DND-41 (cell line): ENCODE results near the gene MAST4.

Experiments used
- ATAC-seq: fragments of 200-7000 bp; cut with Tn5 transposase; 3 replicates; pipeline ENCODE4 v1.9.1; 2021; ENCODE audit warnings: low read depth; ENCODE audit not compliant: insufficient read depth
- DNase-seq: peaks from one replicate; pipeline ENCODE4 v3.0.0-alpha.2; 2020
- H2AFZ ChIP-seq: 2 replicates; pipeline ENCODE4 v1.6.0; 2012; ENCODE audit warnings: low read depth, low read length
- H3K27ac ChIP-seq: 2 replicates; pipeline ENCODE4 v1.5.1; 2012; ENCODE audit warnings: low read length, inconsistent platforms
- H3K27me3 ChIP-seq: fragments of 200-600 bp; sonication (generic); 2 replicates; pipeline ENCODE4 v1.6.0; 2012; ENCODE audit warnings: low read length, mild to moderate bottlenecking, inconsistent platforms; ENCODE audit not compliant: insufficient read depth, poor library complexity
- H3K36me3 ChIP-seq: 2 replicates; pipeline ENCODE4 v1.5.1; 2012; ENCODE audit warnings: low read length, inconsistent platforms; ENCODE audit not compliant: insufficient read depth
- H3K4me1 ChIP-seq: 2 replicates; pipeline ENCODE4 v1.5.1; 2012; ENCODE audit warnings: mild to moderate bottlenecking, low read length; ENCODE audit not compliant: insufficient read depth
- H3K4me2 ChIP-seq: 2 replicates; pipeline ENCODE4 v1.6.0; 2012; ENCODE audit warnings: mild to moderate bottlenecking, moderate library complexity, low read length, inconsistent platforms; ENCODE audit not compliant: insufficient read depth
- H3K4me3 ChIP-seq, 2 experiments: fragments of 200-600 bp in 1 of 2; shearing (Covaris generic) in 1 of 2; 2 replicates each; pipeline ENCODE4 v1.5.1; 2012 to 2016; ENCODE audit warnings: inconsistent platforms in 2 of 2, low read length in 2 of 2, mild to moderate bottlenecking in 2 of 2, low read depth in 1 of 2, moderate library complexity in 1 of 2
- H3K79me2 ChIP-seq: 2 replicates; pipeline ENCODE4 v1.6.0; 2012; ENCODE audit warnings: low read length, inconsistent platforms; ENCODE audit not compliant: insufficient read depth
- H3K9ac ChIP-seq: 2 replicates; pipeline ENCODE4 v1.6.0; 2012; ENCODE audit warnings: low read depth, mild to moderate bottlenecking, inconsistent platforms, low read length, moderate library complexity
- H3K9me3 ChIP-seq: 2 replicates; pipeline ENCODE4 v1.5.1; 2012; ENCODE audit warnings: low read length, moderate library complexity, mild to moderate bottlenecking, inconsistent platforms; ENCODE audit not compliant: insufficient read depth, severe bottlenecking
- H4K20me1 ChIP-seq: 2 replicates; pipeline ENCODE4 v1.6.0; 2012; ENCODE audit warnings: low read length; ENCODE audit not compliant: insufficient read depth
- CTCF ChIP-seq: IDR thresholded peaks from 2 replicates; pipeline ENCODE4 v1.5.1; 2012; ENCODE audit warnings: borderline replicate concordance, low read length, moderate library complexity, mild to moderate bottlenecking; ENCODE audit not compliant: poor library complexity, severe bottlenecking; ENCODE audit errors: extremely low read depth
- EZH2 ChIP-seq: IDR thresholded peaks from 3 replicates; pipeline ENCODE4 v1.6.1; 2012; ENCODE audit warnings: borderline replicate concordance, low read depth, mild to moderate bottlenecking, moderate library complexity, low read length, inconsistent platforms; ENCODE audit not compliant: severe bottlenecking

The MAST4 gene

DNA sequence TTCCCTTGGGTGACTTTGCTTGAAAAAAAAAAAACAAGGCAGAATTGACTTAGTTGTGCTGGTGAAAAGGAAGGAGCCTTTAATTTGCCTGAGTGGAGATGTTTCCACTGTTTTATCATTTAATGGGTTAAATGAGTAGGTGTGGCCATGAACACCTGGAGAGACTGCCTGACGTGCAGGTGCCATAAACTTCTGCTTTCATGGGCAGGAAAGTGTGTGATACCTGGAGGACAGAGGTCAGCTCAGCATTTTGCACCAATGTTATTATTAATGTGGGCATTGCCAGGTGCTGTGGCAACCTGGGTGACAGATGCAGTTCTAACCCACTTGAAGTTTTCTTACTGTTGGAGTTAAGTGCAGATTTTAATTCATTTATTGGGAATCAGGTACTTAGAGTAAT is 455.0 kb downstream of the MAST4 start:
- no peaks in the 10 kb centered on the region for H3K9me3 ChIP-seq
- H3K4me2 ChIP-seq, result no peak overlapping the region
- H2AFZ ChIP-seq, result no peak overlapping the region
- no peaks in the 10 kb centered on the region for H3K4me1 ChIP-seq
- TF ChIP-seq CTCF, result no peak
- TF ChIP-seq EZH2, result no peak
- H3K36me3 ChIP-seq, result no peaks in the 10 kb centered on the region
- ATAC-seq, result no peak
- no peak overlapping the region for H3K9ac ChIP-seq
- no peaks in the 10 kb centered on the region for H4K20me1 ChIP-seq
- H3K27me3 ChIP-seq, result no peaks in the 10 kb centered on the region
- no peak overlapping the region for H3K4me3 ChIP-seq
- DNase-seq, result no peak
- H3K27ac ChIP-seq, result no peak overlapping the region
- H3K79me2 ChIP-seq, result no peaks in the 10 kb centered on the region

- Histone ChIP-seq H3K27me3 (no peaks in the 10 kb centered on the region), H3K4me3 (no peak overlapping the region), H3K4me2 (no peak overlapping the region), H3K9ac (no peak overlapping the region), H3K36me3 (no peaks in the 10 kb centered on the region), H4K20me1 (no peaks in the 10 kb centered on the region), H3K79me2 (no peaks in the 10 kb centered on the region), H3K9me3 (no peaks in the 10 kb centered on the region), H2AFZ (no peak overlapping the region), H3K27ac (no peak overlapping the region), H3K4me1 (no peaks in the 10 kb centered on the region)
- no peak for TF ChIP-seq EZH2
- no peak for TF ChIP-seq CTCF
- DNase-seq, result no peak
- no peak for ATAC-seq
Observed at GRCh38 chr5:67052034-67052433, 455.8 kb downstream of the MAST4 start.

DNA sequence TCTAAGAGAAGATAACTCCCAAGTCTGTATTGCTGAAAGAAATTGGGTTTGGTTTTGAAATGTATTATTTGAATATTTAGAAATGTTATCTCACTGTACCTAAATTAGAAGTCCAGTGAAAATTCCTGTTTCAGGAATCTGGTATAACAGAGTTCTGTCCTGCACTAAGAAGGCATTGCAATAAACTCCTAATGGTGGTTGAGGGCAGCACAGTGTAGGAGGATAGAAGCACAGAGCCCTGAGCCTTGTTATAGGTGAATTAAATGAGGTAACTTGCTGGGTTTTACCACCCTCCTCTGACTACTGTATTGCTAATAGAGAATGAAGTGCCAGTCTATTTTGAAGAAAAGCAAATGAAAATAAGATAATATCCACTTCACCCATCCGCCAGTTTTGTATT is 457.0 kb downstream of the MAST4 start:
- TF ChIP-seq CTCF (no peak), EZH2 (no peak)
- no peaks in the 10 kb centered on the region for H3K27me3 ChIP-seq
- no peak for DNase-seq
- no peaks in the 10 kb centered on the region for H4K20me1 ChIP-seq
- no peaks in the 10 kb centered on the region for H3K4me1 ChIP-seq
- H3K9ac ChIP-seq, result no peak overlapping the region
- no peak overlapping the region for H2AFZ ChIP-seq
- no peak overlapping the region for H3K27ac ChIP-seq
- H3K4me2 ChIP-seq, result no peak overlapping the region
- no peak overlapping the region for H3K4me3 ChIP-seq
- no peaks in the 10 kb centered on the region for H3K79me2 ChIP-seq
- H3K36me3 ChIP-seq, result no peaks in the 10 kb centered on the region
- H3K9me3 ChIP-seq, result no peaks in the 10 kb centered on the region
- ATAC-seq, result no peak

- H3K79me2 ChIP-seq, result no peaks in the 10 kb centered on the region
- H3K27me3 ChIP-seq, result no peaks in the 10 kb centered on the region
- H3K4me1 ChIP-seq, result no peaks in the 10 kb centered on the region
- H3K27ac ChIP-seq, result no peak overlapping the region
- no peak overlapping the region for H3K4me3 ChIP-seq
- no peaks in the 10 kb centered on the region for H4K20me1 ChIP-seq
- H3K9ac ChIP-seq, result no peak overlapping the region
- ATAC-seq, result no peak
- no peaks in the 10 kb centered on the region for H3K36me3 ChIP-seq
- H3K4me2 ChIP-seq, result no peak overlapping the region
- DNase-seq, result no peak
- no peaks in the 10 kb centered on the region for H3K9me3 ChIP-seq
- TF ChIP-seq EZH2 (no peak), CTCF (no peak)
- H2AFZ ChIP-seq, result no peak overlapping the region
Observed at GRCh38 chr5:67058998-67059743, 463.0 kb downstream of the MAST4 start.
